GM18868 (cell line): ENCODE measurements around the gene GLTP.

Experiments
- ATAC-seq: cut with Tn5 transposase; IDR thresholded peaks from one replicate; pipeline ENCODE4 v1.9.1; 2021; ENCODE audit warnings: mild to moderate bottlenecking, moderate library complexity; ENCODE audit not compliant: unreplicated experiment

GLTP gene

DNA sequence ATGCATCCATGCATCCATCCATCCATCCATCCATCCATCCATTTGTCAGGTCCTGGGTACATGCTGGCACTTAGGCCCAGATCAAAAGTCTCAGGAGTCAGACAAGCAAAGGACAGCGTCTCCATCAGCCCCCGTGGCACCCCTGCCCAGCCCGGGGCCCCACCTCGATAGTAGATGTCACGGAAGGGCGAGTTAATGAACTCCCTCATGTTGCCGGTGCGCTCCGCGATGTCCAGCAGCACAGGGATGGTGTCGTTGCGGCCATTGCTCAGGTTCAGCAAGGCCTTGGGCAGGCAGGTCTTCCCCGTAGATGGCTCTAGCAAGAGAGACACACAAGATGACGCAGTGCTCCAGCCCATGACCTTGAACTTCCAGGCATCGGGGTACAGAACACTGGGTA, 77.5 kb downstream of the GLTP start:
- ATAC-seq, result no peak
